ENCODE data around the gene ELFN1. TPM values are rescaled to one million over a fixed set of nuclear protein-coding genes. Genes with fewer than 3 reads are reported as not detected.

Gene ELFN1
- total RNA-seq, 1 donor from 2014 or later, result 2.2 TPM

- Histone ChIP-seq H3K27ac (no peak overlapping the region), H3K9me3 (no peaks in the 10 kb centered on the region), H3K4me1 (peaks cover 37% of the 10 kb centered on the region), H3K27me3 (no peaks in the 10 kb centered on the region), H3K36me3 (no peaks in the 10 kb centered on the region), H3K4me3 (no peak overlapping the region)
- intact Hi-C loops (cut with DNase I), result no loop called here
- DNase-seq (ENCODE audit: extremely low spot score in 2 of 2), result no peak
- no peak for TF ChIP-seq POLR2AphosphoS5 (IDR thresholded peaks at IDR 0.05; ENCODE audit: insufficient read depth in 1 of 2, low read depth in 1 of 2)
- TF ChIP-seq POLR2A (IDR thresholded peaks at IDR 0.05), result no peak
- TF ChIP-seq, protein P1, sequence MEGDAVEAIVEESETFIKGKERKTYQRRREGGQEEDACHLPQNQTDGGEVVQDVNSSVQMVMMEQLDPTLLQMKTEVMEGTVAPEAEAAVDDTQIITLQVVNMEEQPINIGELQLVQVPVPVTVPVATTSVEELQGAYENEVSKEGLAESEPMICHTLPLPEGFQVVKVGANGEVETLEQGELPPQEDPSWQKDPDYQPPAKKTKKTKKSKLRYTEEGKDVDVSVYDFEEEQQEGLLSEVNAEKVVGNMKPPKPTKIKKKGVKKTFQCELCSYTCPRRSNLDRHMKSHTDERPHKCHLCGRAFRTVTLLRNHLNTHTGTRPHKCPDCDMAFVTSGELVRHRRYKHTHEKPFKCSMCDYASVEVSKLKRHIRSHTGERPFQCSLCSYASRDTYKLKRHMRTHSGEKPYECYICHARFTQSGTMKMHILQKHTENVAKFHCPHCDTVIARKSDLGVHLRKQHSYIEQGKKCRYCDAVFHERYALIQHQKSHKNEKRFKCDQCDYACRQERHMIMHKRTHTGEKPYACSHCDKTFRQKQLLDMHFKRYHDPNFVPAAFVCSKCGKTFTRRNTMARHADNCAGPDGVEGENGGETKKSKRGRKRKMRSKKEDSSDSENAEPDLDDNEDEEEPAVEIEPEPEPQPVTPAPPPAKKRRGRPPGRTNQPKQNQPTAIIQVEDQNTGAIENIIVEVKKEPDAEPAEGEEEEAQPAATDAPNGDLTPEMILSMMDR (IDR thresholded peaks at IDR 0.05), result no peak
Measured at GRCh38 chr7:1663223-1663622, 6.9 kb upstream of the ELFN1 start.

DNA sequence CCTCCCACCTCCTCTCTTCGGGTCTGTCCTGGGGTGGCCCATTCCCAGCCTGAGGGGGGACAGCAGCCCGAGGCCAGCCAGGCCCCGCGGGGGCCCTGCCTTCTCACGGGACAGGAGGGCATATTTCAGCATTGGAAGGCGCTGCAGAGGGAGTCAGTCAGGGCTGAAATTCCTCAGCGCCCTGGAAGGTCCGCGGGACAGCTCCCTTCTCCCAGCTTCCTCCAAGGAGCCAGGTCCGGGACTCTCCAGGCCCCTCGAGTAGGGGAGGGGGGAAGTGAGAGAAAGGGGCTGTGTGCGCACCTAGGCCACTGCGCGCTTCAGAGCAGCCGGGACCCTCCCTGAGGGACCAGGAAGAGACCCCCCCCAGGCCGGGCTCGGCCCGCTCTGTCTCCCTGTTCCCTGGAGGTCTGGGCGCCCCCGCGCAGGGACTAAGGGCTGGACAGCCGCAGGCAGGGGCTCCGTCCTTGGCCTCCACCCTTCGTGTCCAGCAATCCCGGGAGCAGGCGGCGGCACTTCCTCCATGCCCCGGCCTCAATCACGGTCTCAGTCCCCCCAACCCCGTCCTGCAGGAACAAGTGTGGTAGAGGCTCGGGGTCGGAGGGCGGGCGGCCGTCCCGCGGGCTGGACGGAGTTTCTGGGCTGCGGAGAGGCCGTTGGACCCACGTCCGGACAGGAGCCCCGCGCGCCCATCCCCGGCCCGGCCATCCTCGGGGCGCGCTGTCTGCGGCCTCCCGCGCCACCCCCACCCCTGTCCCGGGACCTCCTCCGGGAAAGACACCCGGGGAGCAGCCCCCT, 6.0 kb upstream of the ELFN1 start:
- no peak for DNase-seq (ENCODE audit: extremely low spot score in 2 of 2)
- intact Hi-C loops (cut with DNase I), result no loop called here

GRCh38 chr7:1664711-1665548, 5.1 kb upstream of the ELFN1 start:
- H3K4me1 ChIP-seq, result peaks cover 53% of the 10 kb centered on the region
- peak overlapping the region; percentile 51 to 57 for H3K4me3 ChIP-seq
- intact Hi-C loops (cut with DNase I), result no loop called here
- no peaks in the 10 kb centered on the region for H3K27me3 ChIP-seq
- TF ChIP-seq POLR2A (IDR thresholded peaks at IDR 0.05), result no peak
- TF ChIP-seq, protein P1 (IDR thresholded peaks at IDR 0.05), result peak; percentile 17 to 58 (median 57)
- DNase-seq (ENCODE audit: extremely low spot score in 2 of 2), result no peak
- H3K36me3 ChIP-seq, result no peaks in the 10 kb centered on the region
- no peaks in the 10 kb centered on the region for H3K9me3 ChIP-seq
- H3K27ac ChIP-seq, result peak overlapping the region; percentile 55

More for the DNA sequence above, 6.0 kb upstream of the ELFN1 start:
- TF ChIP-seq, protein P1 (IDR thresholded peaks at IDR 0.05), result no peak
- TF ChIP-seq POLR2A (IDR thresholded peaks at IDR 0.05) (no peak), POLR2AphosphoS5 (IDR thresholded peaks at IDR 0.05; ENCODE audit: insufficient read depth in 1 of 2, low read depth in 1 of 2) (no peak)
- H3K36me3 ChIP-seq, result no peaks in the 10 kb centered on the region
- peaks cover 44% of the 10 kb centered on the region for H3K4me1 ChIP-seq
- H3K27ac ChIP-seq, result no peak overlapping the region
- H3K4me3 ChIP-seq, result peak overlapping the region; percentile 51 to 57
- no peaks in the 10 kb centered on the region for H3K9me3 ChIP-seq
- no peaks in the 10 kb centered on the region for H3K27me3 ChIP-seq

DNA sequence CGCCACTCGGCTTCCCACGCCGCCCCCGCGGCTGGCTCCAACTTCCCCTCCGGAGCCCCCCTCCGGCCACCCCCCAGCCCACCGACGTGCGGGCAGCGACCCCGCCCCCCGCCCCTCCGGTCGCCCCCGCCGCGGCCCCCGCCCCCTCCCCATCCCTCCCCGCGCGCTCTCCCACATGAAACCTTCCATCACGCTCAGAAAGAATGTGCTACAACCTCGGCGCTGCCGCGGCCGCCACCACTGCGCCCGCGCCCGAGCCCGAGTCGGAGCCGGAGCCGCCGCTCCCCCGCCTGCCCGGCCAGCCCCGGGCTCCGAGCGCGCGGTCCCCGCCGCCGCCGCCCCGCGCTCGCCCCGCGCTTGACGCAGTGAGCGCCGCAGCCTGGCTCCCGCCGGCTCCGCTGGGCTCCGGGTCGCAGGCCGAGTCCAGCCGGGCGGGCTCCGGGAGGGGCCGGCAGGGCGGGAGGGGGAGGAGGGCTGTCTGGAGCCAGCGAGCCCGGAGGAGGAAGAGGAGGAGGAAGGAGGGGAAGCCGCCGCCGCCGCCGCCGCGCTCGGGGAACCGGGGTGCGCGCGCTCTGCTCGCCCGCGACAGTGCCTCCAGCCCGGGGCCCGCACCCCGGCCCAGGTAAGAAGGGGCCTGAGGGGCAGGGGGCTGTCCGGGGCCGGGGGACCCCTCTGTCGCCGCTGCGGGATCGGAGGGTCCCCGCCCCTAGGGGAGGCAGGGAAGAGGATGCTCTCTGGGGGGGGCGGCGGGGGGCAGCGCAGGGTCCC, 4.3 kb upstream of the ELFN1 start:
- no peak for DNase-seq (ENCODE audit: extremely low spot score in 2 of 2)
- Histone ChIP-seq H3K36me3 (no peaks in the 10 kb centered on the region), H3K27ac (peak overlapping the region; percentile 65), H3K9me3 (no peaks in the 10 kb centered on the region), H3K4me1 (peaks cover 61% of the 10 kb centered on the region), H3K4me3 (peak overlapping the region; percentile 51 to 57), H3K27me3 (no peaks in the 10 kb centered on the region)
- intact Hi-C loops (cut with DNase I), result no loop called here
- TF ChIP-seq, protein P1 (IDR thresholded peaks at IDR 0.05), result no peak
- TF ChIP-seq POLR2AphosphoS5 (IDR thresholded peaks at IDR 0.05; ENCODE audit: insufficient read depth in 1 of 2, low read depth in 1 of 2) (no peak), POLR2A (IDR thresholded peaks at IDR 0.05) (no peak)
